ENCODE data around the gene LILRA6. TPM values are rescaled to one million over a fixed set of nuclear protein-coding genes. Genes with fewer than 3 reads are reported as not detected.
A peak's percentile ranks its signal among the peaks of the same experiment; 100 is the strongest.

LILRA6 gene
- total RNA-seq, 2 experiments from 2014 or later, result not detected

DNA sequence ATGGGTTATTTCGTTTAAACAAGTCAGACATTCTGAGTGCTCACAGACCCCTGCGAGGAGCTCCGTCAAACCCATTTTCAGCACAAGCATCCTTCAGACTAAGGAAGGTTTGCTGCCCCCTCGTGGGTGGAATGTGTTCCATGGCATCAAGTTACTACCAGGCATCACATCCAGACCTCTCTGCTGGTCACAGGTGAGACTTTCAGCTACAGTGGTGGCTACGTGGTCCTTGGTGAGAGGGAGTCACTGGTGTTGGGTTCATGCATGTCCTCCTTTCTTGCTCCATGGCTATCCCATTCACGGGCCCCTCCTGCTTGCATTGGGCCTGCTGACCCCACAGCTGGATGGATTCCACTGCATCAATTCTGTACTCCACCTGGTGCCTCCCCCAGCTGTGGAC, 23.5 kb upstream of the LILRA6 start:
- ChIA-PET CTCF (interaction anchor here (0.6 to 1.8 kb wide), 37 partner anchors 9 to 473 kb away, joined by 3 to 12 read pairs (median 4); partner anchors contain the start of genes LILRB5, MBOAT7, PRPF31 and TFPT), POLR2A (interaction anchor here (0.8 to 1.7 kb wide), 2 partner anchors 57 to 183 kb away, joined by 3 to 4 read pairs; partner anchors contain the start of gene LENG8)
- Mint-ChIP-seq H3K27me3 (peaks cover 11% of the 10 kb centered on the region), H3K9me3 (no peaks in the 10 kb centered on the region), H3K27ac (no peak overlapping the region), H3K36me3 (ENCODE audit: low read depth) (no peaks in the 10 kb centered on the region), H3K4me1 (ENCODE audit: low read depth) (no peaks in the 10 kb centered on the region), H3K4me3 (no peak overlapping the region)
- intact Hi-C loops (cut with micrococcal nuclease), result no loop called here
- TF ChIP-seq, protein P1, sequence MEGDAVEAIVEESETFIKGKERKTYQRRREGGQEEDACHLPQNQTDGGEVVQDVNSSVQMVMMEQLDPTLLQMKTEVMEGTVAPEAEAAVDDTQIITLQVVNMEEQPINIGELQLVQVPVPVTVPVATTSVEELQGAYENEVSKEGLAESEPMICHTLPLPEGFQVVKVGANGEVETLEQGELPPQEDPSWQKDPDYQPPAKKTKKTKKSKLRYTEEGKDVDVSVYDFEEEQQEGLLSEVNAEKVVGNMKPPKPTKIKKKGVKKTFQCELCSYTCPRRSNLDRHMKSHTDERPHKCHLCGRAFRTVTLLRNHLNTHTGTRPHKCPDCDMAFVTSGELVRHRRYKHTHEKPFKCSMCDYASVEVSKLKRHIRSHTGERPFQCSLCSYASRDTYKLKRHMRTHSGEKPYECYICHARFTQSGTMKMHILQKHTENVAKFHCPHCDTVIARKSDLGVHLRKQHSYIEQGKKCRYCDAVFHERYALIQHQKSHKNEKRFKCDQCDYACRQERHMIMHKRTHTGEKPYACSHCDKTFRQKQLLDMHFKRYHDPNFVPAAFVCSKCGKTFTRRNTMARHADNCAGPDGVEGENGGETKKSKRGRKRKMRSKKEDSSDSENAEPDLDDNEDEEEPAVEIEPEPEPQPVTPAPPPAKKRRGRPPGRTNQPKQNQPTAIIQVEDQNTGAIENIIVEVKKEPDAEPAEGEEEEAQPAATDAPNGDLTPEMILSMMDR (IDR thresholded peaks at IDR 0.05), result peak; percentile 80
- DNase-seq, result peak; percentile 91
- ATAC-seq, result peak; percentile 76

DNA sequence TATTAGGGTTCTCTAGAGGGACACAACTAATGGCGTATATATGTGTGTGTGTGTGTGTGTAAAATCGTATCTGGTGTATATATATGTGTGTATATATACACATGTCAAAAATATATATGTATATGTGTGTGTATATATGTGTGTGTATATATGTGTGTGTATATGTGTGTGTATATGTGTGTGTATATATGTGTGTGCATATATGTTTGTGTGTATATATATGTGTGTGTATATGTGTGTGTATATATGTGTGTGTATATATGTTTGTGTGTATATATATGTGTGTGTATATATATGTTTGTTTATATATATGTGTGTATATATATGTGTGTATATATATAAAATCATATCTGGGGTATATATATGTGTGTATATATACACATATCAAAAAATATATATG, 19.9 kb upstream of the LILRA6 start:
- POLR2A ChIA-PET, result no interaction called here
- H3K27ac Mint-ChIP-seq, result no peak overlapping the region
- TF ChIP-seq, protein P1 (IDR thresholded peaks at IDR 0.05), result no peak

DNA sequence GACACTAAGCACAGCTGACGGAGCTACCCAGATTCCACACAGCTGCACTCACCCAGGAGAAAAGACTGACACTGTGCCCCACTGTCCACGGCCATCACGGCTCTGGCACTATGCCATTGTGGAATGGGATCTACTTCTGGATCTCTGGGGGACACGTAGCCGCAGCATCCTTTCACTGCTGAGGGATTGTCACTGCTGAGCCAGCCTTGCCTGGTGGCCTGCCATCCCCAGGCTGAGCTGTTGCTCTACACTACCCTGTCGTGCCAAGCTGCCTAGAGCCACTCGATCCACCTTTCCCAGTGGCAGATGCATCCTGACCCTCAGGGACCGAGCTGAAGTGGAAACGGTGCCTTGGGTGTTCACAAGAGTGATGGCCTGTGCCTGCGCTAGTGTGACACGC, 19.5 kb upstream of the LILRA6 start:
- ChIA-PET POLR2A (no interaction called here), CTCF (interaction anchor here (1.5 kb wide), 1 partner anchor 128 kb away, joined by 3 read pairs; no protein-coding TSS in a partner anchor)
- H3K4me1 Mint-ChIP-seq (ENCODE audit: low read depth), result no peaks in the 10 kb centered on the region
- no peak for ATAC-seq
- H3K36me3 Mint-ChIP-seq (ENCODE audit: low read depth), result no peaks in the 10 kb centered on the region
- DNase-seq, result no peak
- intact Hi-C loops (cut with micrococcal nuclease), result no loop called here
- H3K9me3 Mint-ChIP-seq, result no peaks in the 10 kb centered on the region
- H3K27ac Mint-ChIP-seq, result no peak overlapping the region
- TF ChIP-seq, protein P1 (IDR thresholded peaks at IDR 0.05), result no peak
- H3K27me3 Mint-ChIP-seq, result peaks cover 5% of the 10 kb centered on the region
- no peak overlapping the region for H3K4me3 Mint-ChIP-seq

More for the DNA sequence above, 19.9 kb upstream of the LILRA6 start:
- CTCF ChIA-PET, result no interaction called here
- DNase-seq, result no peak
- no peaks in the 10 kb centered on the region for H3K9me3 Mint-ChIP-seq
- no peak for ATAC-seq
- no peaks in the 10 kb centered on the region for H3K36me3 Mint-ChIP-seq (ENCODE audit: low read depth)
- H3K27me3 Mint-ChIP-seq, result peaks cover 3% of the 10 kb centered on the region
- intact Hi-C loops (cut with micrococcal nuclease), result no loop called here
- H3K4me1 Mint-ChIP-seq (ENCODE audit: low read depth), result no peaks in the 10 kb centered on the region
- no peak overlapping the region for H3K4me3 Mint-ChIP-seq

DNA sequence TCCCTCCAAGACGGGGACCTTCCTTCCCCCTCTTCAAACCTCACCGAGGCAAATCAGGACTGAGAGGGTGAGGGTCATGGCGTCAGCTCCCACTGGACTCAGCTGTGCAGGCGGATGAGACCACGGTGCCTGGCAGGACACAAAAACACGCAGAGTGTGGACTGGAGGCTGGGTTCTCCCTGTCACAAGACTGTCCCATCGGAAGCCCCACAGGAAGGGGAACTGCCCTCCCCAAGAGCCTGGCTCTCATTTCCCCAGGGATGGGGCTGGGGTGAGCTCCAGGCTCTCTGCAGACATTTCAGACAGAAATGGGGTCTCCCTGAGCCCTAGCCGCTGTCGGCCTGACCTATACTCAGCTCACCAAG, 14.5 kb upstream of the LILRA6 start, which contains the start of gene LILRB5:
TSS of gene LILRB5 (minus strand) at position 158 of the 365 bp plus-strand sequence. CDS start at position 78, 80 bp downstream.
- Mint-ChIP-seq H3K27me3 (peaks cover 5% of the 10 kb centered on the region), H3K9me3 (no peaks in the 10 kb centered on the region), H3K4me3 (no peak within 1 kb of the TSS), H3K27ac (no peak within 1 kb of the TSS), H3K36me3 (ENCODE audit: low read depth) (no peaks in the 10 kb centered on the region), H3K4me1 (ENCODE audit: low read depth) (no peaks in the 10 kb centered on the region)
- ChIA-PET CTCF (interaction anchor here (2.4 kb wide), 1 partner anchor 9 kb away, joined by 11 read pairs; no protein-coding TSS in a partner anchor), POLR2A (no interaction called here)
- no peak for DNase-seq
- intact Hi-C loops (cut with micrococcal nuclease), result no loop called here
- TF ChIP-seq, protein P1 (IDR thresholded peaks at IDR 0.05), result no peak
- ATAC-seq, result no peak

DNA sequence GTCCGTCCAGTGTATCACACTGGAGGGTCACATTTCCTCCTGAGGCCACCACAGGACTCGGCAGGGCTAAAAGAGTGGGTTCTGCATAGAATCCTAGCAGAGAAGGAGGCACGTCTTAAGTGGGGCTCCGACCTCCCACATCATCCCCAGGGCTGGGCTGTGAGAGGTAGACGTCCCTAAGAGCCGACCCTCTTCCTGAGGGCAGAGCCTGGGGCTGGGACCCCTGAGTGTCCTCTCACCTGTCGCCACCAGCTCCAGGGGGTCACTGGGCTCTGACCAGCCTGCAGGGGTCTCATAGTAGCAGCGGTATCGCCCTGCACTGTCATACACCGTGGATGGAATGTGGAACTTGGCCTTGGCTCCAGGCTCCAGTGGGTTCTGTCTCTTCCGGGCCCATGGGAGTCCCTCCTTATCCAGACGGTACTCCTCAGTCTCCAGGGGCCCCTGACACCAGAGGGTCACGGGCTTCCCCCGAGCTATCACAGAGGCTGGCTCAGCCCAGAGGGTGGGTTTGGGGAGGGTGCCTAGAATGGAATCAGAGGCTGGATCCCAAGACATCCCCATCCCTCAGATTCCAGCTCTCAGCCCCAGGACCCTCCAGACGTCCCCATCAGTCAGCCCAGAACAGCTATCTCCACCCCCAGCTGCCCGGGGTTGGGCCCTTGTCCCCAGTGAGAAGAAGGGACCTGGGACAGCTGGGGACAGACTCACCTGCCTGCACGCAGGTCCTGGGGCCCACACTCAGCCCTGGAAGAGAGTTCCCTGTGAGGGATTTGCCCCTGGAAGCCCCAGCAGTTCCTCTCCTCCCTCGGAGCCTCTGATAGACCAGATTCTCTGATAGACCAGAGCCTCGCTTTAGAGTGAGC, 13.9 kb upstream of the LILRA6 start:
- H3K4me3 Mint-ChIP-seq, result no peak overlapping the region
- intact Hi-C loops (cut with micrococcal nuclease), result no loop called here
- ATAC-seq (no peak), DNase-seq (no peak)
- peaks cover 5% of the 10 kb centered on the region for H3K27me3 Mint-ChIP-seq
- no peaks in the 10 kb centered on the region for H3K4me1 Mint-ChIP-seq (ENCODE audit: low read depth)
- no peak overlapping the region for H3K27ac Mint-ChIP-seq
- no peaks in the 10 kb centered on the region for H3K9me3 Mint-ChIP-seq
- ChIA-PET CTCF (interaction anchor here (2.4 kb wide), 1 partner anchor 10 kb away, joined by 11 read pairs; no protein-coding TSS in a partner anchor), POLR2A (no interaction called here)
- no peaks in the 10 kb centered on the region for H3K36me3 Mint-ChIP-seq (ENCODE audit: low read depth)
- TF ChIP-seq, protein P1 (IDR thresholded peaks at IDR 0.05), result no peak

All from activated CD8-positive, alpha-beta T cell treated with anti-CD3 and anti-CD28 coated beads for 36 hours (primary cell).